HG03442 (cell line): ENCODE data around the gene CROCC2.

Experiments
- ATAC-seq: cut with Tn5 transposase; IDR thresholded peaks from one replicate; pipeline ENCODE4 v1.9.1; 2021; ENCODE audit warnings: mild to moderate bottlenecking, moderate library complexity; ENCODE audit not compliant: unreplicated experiment

Gene CROCC2

GRCh38 chr2:241031436-241032165, 125.5 kb downstream of the CROCC2 start:
- ATAC-seq = no peak

GRCh38 chr2:241033336-241033987, 127.3 kb downstream of the CROCC2 start:
- no peak for ATAC-seq

- ATAC-seq = no peak
Measured at GRCh38 chr2:241033994-241034393, 127.9 kb downstream of the CROCC2 start.

DNA sequence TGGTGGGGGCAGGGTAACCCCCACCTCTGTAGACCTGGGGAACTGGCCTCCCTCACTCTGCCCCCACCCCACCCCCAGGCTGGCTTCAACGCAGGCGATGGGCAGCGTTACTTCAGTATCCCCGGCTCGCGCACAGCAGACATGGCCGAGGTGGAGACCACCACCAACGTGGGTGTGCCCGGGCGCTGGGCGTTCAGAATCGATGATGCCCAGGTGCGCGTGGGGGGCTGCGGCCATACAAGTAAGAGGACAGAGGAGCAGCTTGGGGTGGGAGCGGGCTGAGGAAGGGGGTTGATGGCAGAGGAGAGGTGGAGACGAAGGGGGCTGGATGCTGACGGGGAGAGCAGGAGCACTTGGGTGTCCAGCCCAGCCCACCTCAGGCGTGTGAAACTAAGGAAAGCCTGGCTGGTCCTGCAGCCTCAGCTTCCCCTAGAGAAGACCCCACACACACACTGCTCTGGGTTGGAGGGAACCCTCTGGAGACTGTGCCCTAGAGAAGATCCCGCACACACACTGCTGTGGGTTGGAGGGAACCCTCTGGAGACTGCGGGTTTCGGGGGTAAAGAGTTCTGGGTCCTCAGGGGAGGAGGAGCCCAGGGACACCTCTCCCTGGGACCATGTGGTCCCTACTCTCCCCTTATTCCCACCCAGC, 128.5 kb downstream of the CROCC2 start:
- ATAC-seq = no peak

- ATAC-seq = no peak
Measured at GRCh38 chr2:241035142-241035817, 129.1 kb downstream of the CROCC2 start.

DNA sequence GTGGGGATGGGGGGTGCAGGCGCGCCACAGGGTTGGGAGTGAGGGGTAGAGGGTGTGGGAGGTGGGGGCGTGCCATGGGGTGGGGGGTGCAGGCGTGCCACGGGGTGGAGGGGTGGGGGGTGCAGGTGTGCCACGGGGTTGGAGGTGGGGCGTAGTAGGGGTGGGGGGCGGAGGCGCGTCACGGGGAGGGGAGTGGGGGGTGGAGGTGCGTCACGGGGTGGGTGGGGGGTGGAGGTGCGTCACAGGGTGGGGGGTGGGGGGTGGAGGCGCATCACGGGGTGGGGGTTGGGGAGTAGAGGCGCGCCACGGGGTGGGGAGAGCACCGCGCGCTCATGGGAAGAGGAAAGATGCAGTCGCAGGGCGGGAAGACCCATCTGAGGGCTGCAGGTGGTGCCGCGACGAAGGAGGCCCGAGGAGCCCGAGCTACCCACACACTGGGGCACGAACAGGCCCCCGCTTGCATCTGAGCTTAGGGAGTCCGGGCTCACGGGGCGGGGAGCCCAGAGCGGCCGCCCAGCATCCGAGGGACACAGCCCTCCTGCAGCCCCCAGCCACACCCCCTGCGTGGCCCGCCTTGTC, 129.8 kb downstream of the CROCC2 start:
- no peak for ATAC-seq

- ATAC-seq = peak; percentile 74
Measured at GRCh38 chr2:241036397-241036963, 130.3 kb downstream of the CROCC2 start.

GRCh38 chr2:241036964-241037421, 130.9 kb downstream of the CROCC2 start:
- ATAC-seq = peak; percentile 15

DNA sequence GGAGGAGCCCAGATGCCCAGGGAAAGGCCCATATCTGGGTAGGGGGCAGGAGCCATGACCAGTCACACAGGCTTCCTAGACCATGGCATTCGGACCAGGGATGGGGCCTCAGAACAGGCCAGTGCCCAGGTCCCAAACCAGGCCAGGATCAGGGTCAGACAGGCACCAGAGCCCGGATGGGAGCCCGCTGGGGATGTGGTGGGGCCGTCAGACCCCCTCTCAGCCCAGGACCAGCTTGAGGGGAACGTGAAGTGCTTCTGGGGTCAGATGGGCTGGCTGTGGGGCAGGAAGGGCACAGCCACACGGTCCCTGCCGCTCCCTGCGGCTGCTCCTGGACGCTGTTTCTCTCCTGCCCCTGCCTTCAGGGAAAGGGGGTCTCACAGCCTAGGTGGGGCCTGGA, 131.4 kb downstream of the CROCC2 start:
- no peak for ATAC-seq

GRCh38 chr2:241038374-241039180, 132.4 kb downstream of the CROCC2 start:
- ATAC-seq = no peak

- no peak for ATAC-seq
Measured at GRCh38 chr2:241039416-241039815, 133.3 kb downstream of the CROCC2 start.

- no peak for ATAC-seq
Measured at GRCh38 chr2:241040081-241040803, 134.1 kb downstream of the CROCC2 start.

GRCh38 chr2:241041589-241042158, 135.5 kb downstream of the CROCC2 start:
- peak; percentile 55 for ATAC-seq
